Measurements from ENCODE around the gene SDK2. TPM values are rescaled to one million over a fixed set of nuclear protein-coding genes. Genes with fewer than 3 reads are reported as not detected.

SDK2 gene
- total and polyA plus RNA-seq, 9 of the 15 experiments (the other 6 are each of a cell fraction or from before 2014, with no cell fraction given) = 0.04 TPM; not detected in 8

DNA sequence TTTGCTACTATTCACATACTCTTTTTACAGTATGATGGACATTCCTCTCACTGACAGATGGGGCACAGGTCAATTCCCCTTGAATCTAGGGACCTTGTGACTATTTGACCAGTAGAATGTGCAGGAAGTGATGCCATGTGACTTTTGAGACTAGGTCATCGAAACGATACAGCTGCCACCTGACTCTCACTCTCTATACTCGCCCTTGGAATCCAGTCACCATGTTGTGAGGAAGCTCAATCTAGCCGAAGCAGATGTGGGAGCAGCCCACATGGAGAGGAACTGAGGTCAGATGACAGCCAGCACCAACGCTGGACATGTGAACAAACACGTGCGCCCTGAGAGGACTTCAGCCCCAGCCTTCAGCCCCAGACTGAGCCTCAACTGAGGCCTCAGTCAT lies 184.3 kb downstream of the SDK2 start:
- H2AFZ ChIP-seq (ENCODE audit: low read depth, low read length) = no peak overlapping the region
- no peaks in the 10 kb centered on the region for H3K36me3 ChIP-seq (ENCODE audit: control insufficient read depth, insufficient read depth, low read length)
- ATAC-seq = no peak
- no peak overlapping the region for H3K4me2 ChIP-seq (ENCODE audit: insufficient read depth, low read length)
- ChIA-PET CTCF (ENCODE audit: low intra/inter-chr PET ratio) (interaction anchor here (1.0 kb wide), 1 partner anchor 31 kb away, joined by 3 read pairs; no protein-coding TSS in a partner anchor), POLR2A (no interaction called here)
- WGBS (ENCODE audit: insufficient coverage, low coverage, missing lambda C conversion rate) = 2% methylated on average over 7 of the region's 7 CpGs
- H3K9ac ChIP-seq (ENCODE audit: insufficient read depth in 1 of 2, low read depth in 2 of 2, low read length in 2 of 2) = no peak overlapping the region
- H3K4me3 ChIP-seq = no peak overlapping the region
- H3K27me3 ChIP-seq (ENCODE audit: control insufficient read depth in 2 of 2, insufficient read depth in 2 of 2, low read length in 2 of 2) = peaks cover 6 to 26% of the 10 kb centered on the region in 2 experiments; a peak in 4 of 5 replicates
- intact Hi-C loops (cut with micrococcal nuclease) = no loop called here
- no peaks in the 10 kb centered on the region for H4K20me1 ChIP-seq (replicated peaks; ENCODE audit: control insufficient read depth, insufficient read depth, low read length)
- H3K9me3 ChIP-seq (replicated peaks; ENCODE audit: control insufficient read depth, insufficient read depth, low read depth, low read length) = 0 out of 2 replicates have a peak, but pooled peaks cover 3% of the 10 kb centered on the region
- no peak overlapping the region for H3K27ac ChIP-seq (ENCODE audit: extremely low read depth, low read depth, low read length)
- no peaks in the 10 kb centered on the region for H3K9me1 ChIP-seq (ENCODE audit: control insufficient read depth, insufficient read depth, low read length)
- no peak for DNase-seq (ENCODE audit: extremely low read depth in 1 of 4, low spot score in 3 of 4)
- no peaks in the 10 kb centered on the region for H3K79me2 ChIP-seq (ENCODE audit: control insufficient read depth, insufficient read depth, low read length)
- no peaks in the 10 kb centered on the region; a peak in 1 of 5 replicates for H3K4me1 ChIP-seq (replicated peaks in 1 of 2; ENCODE audit: control insufficient read depth in 2 of 2, insufficient read depth in 2 of 2, low read length in 2 of 2)
- BruUV-seq (replicated peaks) = no TSS peak
- in situ Hi-C loops (cut with MboI) = no loop called here
- no peak for FAIRE-seq
- no peak for TF ChIP-seq ZNF589 (CRISPR knock-in tag; IDR thresholded peaks at IDR 0.05; ENCODE audit: low read depth)
- TF ChIP-seq, protein P1, sequence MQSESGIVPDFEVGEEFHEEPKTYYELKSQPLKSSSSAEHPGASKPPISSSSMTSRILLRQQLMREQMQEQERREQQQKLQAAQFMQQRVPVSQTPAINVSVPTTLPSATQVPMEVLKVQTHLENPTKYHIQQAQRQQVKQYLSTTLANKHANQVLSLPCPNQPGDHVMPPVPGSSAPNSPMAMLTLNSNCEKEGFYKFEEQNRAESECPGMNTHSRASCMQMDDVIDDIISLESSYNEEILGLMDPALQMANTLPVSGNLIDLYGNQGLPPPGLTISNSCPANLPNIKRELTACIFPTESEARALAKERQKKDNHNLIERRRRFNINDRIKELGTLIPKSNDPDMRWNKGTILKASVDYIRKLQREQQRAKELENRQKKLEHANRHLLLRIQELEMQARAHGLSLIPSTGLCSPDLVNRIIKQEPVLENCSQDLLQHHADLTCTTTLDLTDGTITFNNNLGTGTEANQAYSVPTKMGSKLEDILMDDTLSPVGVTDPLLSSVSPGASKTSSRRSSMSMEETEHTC (IDR thresholded peaks at IDR 0.05) = no peak
- no peak for TF ChIP-seq ZNF583 (CRISPR knock-in tag; IDR thresholded peaks at IDR 0.05)
- no peak for TF ChIP-seq ZNF76 (CRISPR knock-in tag; IDR thresholded peaks at IDR 0.05; ENCODE audit: borderline replicate concordance)
- TF ChIP-seq RBM14 (IDR thresholded peaks at IDR 0.05; ENCODE audit: borderline replicate concordance, insufficient read depth, low read depth, low read length) = no peak
- TF ChIP-seq, protein P2, sequence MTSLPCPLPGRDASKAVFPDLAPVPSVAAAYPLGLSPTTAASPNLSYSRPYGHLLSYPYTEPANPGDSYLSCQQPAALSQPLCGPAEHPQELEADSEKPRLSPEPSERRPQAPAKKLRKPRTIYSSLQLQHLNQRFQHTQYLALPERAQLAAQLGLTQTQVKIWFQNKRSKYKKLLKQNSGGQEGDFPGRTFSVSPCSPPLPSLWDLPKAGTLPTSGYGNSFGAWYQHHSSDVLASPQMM (CRISPR knock-in tag; IDR thresholded peaks at IDR 0.05) = no peak
- TF ChIP-seq TRIM24 (IDR thresholded peaks at IDR 0.05) = no peak
- TF ChIP-seq, protein P3, sequence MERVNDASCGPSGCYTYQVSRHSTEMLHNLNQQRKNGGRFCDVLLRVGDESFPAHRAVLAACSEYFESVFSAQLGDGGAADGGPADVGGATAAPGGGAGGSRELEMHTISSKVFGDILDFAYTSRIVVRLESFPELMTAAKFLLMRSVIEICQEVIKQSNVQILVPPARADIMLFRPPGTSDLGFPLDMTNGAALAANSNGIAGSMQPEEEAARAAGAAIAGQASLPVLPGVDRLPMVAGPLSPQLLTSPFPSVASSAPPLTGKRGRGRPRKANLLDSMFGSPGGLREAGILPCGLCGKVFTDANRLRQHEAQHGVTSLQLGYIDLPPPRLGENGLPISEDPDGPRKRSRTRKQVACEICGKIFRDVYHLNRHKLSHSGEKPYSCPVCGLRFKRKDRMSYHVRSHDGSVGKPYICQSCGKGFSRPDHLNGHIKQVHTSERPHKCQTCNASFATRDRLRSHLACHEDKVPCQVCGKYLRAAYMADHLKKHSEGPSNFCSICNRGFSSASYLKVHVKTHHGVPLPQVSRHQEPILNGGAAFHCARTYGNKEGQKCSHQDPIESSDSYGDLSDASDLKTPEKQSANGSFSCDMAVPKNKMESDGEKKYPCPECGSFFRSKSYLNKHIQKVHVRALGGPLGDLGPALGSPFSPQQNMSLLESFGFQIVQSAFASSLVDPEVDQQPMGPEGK (CRISPR knock-in tag; IDR thresholded peaks at IDR 0.05; ENCODE audit: borderline replicate concordance) = no peak
- no peak for TF ChIP-seq TBL1XR1 (IDR thresholded peaks at IDR 0.05; ENCODE audit: low read length in 2 of 2)
- TF ChIP-seq KDM5B (IDR thresholded peaks at IDR 0.05; ENCODE audit: insufficient replicate concordance, low read depth, low read length) = no peak
- TF ChIP-seq, protein P4, sequence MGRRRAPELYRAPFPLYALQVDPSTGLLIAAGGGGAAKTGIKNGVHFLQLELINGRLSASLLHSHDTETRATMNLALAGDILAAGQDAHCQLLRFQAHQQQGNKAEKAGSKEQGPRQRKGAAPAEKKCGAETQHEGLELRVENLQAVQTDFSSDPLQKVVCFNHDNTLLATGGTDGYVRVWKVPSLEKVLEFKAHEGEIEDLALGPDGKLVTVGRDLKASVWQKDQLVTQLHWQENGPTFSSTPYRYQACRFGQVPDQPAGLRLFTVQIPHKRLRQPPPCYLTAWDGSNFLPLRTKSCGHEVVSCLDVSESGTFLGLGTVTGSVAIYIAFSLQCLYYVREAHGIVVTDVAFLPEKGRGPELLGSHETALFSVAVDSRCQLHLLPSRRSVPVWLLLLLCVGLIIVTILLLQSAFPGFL (CRISPR knock-in tag; IDR thresholded peaks at IDR 0.05) = no peak
- no peak for TF ChIP-seq FOXJ3 (CRISPR knock-in tag; IDR thresholded peaks at IDR 0.05)
- TF ChIP-seq ZNF3 (CRISPR knock-in tag; IDR thresholded peaks at IDR 0.05) = no peak
- TF ChIP-seq ZNF174 (CRISPR knock-in tag; IDR thresholded peaks at IDR 0.05) = no peak
- TF ChIP-seq HDAC6 (IDR thresholded peaks at IDR 0.05; ENCODE audit: low read depth, low read length) = no peak

All from K562 (cell line).